HEK293 (cell line): ENCODE measurements around the gene BLOC1S1.

Source experiments
- CTCF ChIP-seq: fragments of 450-650 bp; formaldehyde crosslinking; IDR thresholded peaks from 2 replicates; pipeline ENCODE4 v1.5.1; 2016; ENCODE audit warnings: missing biosample characterization, missing genetic modification characterization
- GLI4 ChIP-seq: fragments of 450-650 bp; formaldehyde crosslinking; IDR thresholded peaks from 2 replicates; pipeline ENCODE4 v1.5.1; 2016; ENCODE audit warnings: missing biosample characterization, missing genetic modification characterization
- KLF10 ChIP-seq: fragments of 450-650 bp; IDR thresholded peaks from 2 replicates; pipeline ENCODE4 v1.5.1; 2018; ENCODE audit warnings: missing biosample characterization, mild to moderate bottlenecking, missing genetic modification characterization
- PRDM1 ChIP-seq: fragments of 450-650 bp; formaldehyde crosslinking; IDR thresholded peaks from 2 replicates; pipeline ENCODE4; 2016; ENCODE audit warnings: missing biosample characterization, missing genetic modification characterization
- ZNF112 ChIP-seq: fragments of 450-650 bp; formaldehyde crosslinking; IDR thresholded peaks from 2 replicates; pipeline ENCODE4 v1.5.0; 2017; ENCODE audit warnings: missing biosample characterization, missing genetic modification characterization
- ZNF114 ChIP-seq: fragments of 450-650 bp; formaldehyde crosslinking; IDR thresholded peaks from 2 replicates; pipeline ENCODE4 v1.5.0; 2017; ENCODE audit warnings: missing biosample characterization, missing genetic modification characterization
- ZNF148 ChIP-seq: fragments of 450-650 bp; formaldehyde crosslinking; IDR thresholded peaks from 2 replicates; pipeline ENCODE4 v1.5.0; 2017; ENCODE audit warnings: missing biosample characterization, missing genetic modification characterization, borderline replicate concordance
- ZNF514 ChIP-seq: fragments of 450-650 bp; formaldehyde crosslinking; IDR thresholded peaks from 2 replicates; pipeline ENCODE4 v1.5.1; 2016; ENCODE audit warnings: missing biosample characterization, missing genetic modification characterization
- ZNF530 ChIP-seq: fragments of 450-650 bp; formaldehyde crosslinking; IDR thresholded peaks from 2 replicates; pipeline ENCODE4 v1.5.1; 2016; ENCODE audit warnings: low read depth, missing biosample characterization, missing genetic modification characterization
- ZNF558 ChIP-seq: fragments of 450-650 bp; formaldehyde crosslinking; IDR thresholded peaks from 2 replicates; pipeline ENCODE4 v1.5.1; 2016; ENCODE audit warnings: missing biosample characterization, missing genetic modification characterization
- ZNF561 ChIP-seq: fragments of 450-650 bp; IDR thresholded peaks from 2 replicates; pipeline ENCODE4 v1.5.1; 2018; ENCODE audit warnings: missing biosample characterization, missing genetic modification characterization, borderline replicate concordance
- ZNF571 ChIP-seq: fragments of 450-650 bp; formaldehyde crosslinking; IDR thresholded peaks from 2 replicates; pipeline ENCODE4 v1.5.0; 2017; ENCODE audit warnings: missing biosample characterization, missing genetic modification characterization
- ZNF654 ChIP-seq: fragments of 450-650 bp; formaldehyde crosslinking; IDR thresholded peaks from 2 replicates; pipeline ENCODE4 v1.5.1; 2016; ENCODE audit warnings: low read depth, missing biosample characterization, missing genetic modification characterization
- ZNF658 ChIP-seq: fragments of 450-650 bp; formaldehyde crosslinking; IDR thresholded peaks from 2 replicates; pipeline ENCODE4; 2016; ENCODE audit warnings: missing biosample characterization, missing genetic modification characterization
- ZNF664 ChIP-seq: fragments of 450-650 bp; formaldehyde crosslinking; IDR thresholded peaks from 2 replicates; pipeline ENCODE4 v1.5.1; 2016; ENCODE audit warnings: missing biosample characterization, missing genetic modification characterization
- ZSCAN16 ChIP-seq: fragments of 450-650 bp; formaldehyde crosslinking; IDR thresholded peaks from 2 replicates; pipeline ENCODE4 v1.5.1; 2016; ENCODE audit warnings: missing biosample characterization, missing genetic modification characterization
- TF ChIP-seq, protein P1 (sequence below): fragments of 450-650 bp; formaldehyde crosslinking; IDR thresholded peaks from 2 replicates; pipeline ENCODE4 v1.5.1; 2016; ENCODE audit warnings: missing biosample characterization, missing genetic modification characterization
- TF ChIP-seq, protein P2 (sequence below): fragments of 450-650 bp; formaldehyde crosslinking; IDR thresholded peaks from 2 replicates; pipeline ENCODE4 v1.5.1; 2016; ENCODE audit warnings: missing biosample characterization, missing genetic modification characterization
- TF ChIP-seq, protein P3 (sequence below): fragments of 450-650 bp; formaldehyde crosslinking; IDR thresholded peaks from 2 replicates; pipeline ENCODE4 v1.5.1; 2016; ENCODE audit warnings: missing biosample characterization, missing genetic modification characterization, low read depth
- TF ChIP-seq, protein P4 (sequence below): fragments of 450-650 bp; formaldehyde crosslinking; IDR thresholded peaks from 2 replicates; pipeline ENCODE4 v1.5.1; 2017; ENCODE audit warnings: missing biosample characterization, missing genetic modification characterization

BLOC1S1 gene

GRCh38 chr12:55742719-55743405 lies 27.0 kb downstream of the BLOC1S1 start, which contains the start of gene GDF11 (continued):
- TF ChIP-seq ZNF148 (tag by site-specific recombination) (no peak), CTCF (tag by site-specific recombination) (peak; percentile 29; the same call in 1 of the 2 replicates), ZNF664 (tag by site-specific recombination) (no peak), ZNF561 (no peak), ZNF654 (tag by site-specific recombination) (no peak), ZNF114 (no peak), ZNF658 (tag by site-specific recombination) (no peak), ZNF530 (no peak), PRDM1 (tag by site-specific recombination) (peak; percentile 97), GLI4 (tag by site-specific recombination) (no peak), ZNF571 (tag by site-specific recombination) (no peak), ZSCAN16 (tag by site-specific recombination) (no peak), ZNF112 (tag by site-specific recombination) (no peak), ZNF558 (tag by site-specific recombination) (no peak), KLF10 (tag by site-specific recombination) (no peak), ZNF514 (tag by site-specific recombination) (no peak)
- TF ChIP-seq, protein P1, sequence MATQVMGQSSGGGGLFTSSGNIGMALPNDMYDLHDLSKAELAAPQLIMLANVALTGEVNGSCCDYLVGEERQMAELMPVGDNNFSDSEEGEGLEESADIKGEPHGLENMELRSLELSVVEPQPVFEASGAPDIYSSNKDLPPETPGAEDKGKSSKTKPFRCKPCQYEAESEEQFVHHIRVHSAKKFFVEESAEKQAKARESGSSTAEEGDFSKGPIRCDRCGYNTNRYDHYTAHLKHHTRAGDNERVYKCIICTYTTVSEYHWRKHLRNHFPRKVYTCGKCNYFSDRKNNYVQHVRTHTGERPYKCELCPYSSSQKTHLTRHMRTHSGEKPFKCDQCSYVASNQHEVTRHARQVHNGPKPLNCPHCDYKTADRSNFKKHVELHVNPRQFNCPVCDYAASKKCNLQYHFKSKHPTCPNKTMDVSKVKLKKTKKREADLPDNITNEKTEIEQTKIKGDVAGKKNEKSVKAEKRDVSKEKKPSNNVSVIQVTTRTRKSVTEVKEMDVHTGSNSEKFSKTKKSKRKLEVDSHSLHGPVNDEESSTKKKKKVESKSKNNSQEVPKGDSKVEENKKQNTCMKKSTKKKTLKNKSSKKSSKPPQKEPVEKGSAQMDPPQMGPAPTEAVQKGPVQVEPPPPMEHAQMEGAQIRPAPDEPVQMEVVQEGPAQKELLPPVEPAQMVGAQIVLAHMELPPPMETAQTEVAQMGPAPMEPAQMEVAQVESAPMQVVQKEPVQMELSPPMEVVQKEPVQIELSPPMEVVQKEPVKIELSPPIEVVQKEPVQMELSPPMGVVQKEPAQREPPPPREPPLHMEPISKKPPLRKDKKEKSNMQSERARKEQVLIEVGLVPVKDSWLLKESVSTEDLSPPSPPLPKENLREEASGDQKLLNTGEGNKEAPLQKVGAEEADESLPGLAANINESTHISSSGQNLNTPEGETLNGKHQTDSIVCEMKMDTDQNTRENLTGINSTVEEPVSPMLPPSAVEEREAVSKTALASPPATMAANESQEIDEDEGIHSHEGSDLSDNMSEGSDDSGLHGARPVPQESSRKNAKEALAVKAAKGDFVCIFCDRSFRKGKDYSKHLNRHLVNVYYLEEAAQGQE (tag by site-specific recombination) = no peak
- TF ChIP-seq, protein P2, sequence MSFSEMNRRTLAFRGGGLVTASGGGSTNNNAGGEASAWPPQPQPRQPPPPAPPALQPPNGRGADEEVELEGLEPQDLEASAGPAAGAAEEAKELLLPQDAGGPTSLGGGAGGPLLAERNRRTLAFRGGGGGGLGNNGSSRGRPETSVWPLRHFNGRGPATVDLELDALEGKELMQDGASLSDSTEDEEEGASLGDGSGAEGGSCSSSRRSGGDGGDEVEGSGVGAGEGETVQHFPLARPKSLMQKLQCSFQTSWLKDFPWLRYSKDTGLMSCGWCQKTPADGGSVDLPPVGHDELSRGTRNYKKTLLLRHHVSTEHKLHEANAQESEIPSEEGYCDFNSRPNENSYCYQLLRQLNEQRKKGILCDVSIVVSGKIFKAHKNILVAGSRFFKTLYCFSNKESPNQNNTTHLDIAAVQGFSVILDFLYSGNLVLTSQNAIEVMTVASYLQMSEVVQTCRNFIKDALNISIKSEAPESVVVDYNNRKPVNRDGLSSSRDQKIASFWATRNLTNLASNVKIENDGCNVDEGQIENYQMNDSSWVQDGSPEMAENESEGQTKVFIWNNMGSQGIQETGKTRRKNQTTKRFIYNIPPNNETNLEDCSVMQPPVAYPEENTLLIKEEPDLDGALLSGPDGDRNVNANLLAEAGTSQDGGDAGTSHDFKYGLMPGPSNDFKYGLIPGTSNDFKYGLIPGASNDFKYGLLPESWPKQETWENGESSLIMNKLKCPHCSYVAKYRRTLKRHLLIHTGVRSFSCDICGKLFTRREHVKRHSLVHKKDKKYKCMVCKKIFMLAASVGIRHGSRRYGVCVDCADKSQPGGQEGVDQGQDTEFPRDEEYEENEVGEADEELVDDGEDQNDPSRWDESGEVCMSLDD (tag by site-specific recombination) = peak; percentile 80
- TF ChIP-seq, protein P3, sequence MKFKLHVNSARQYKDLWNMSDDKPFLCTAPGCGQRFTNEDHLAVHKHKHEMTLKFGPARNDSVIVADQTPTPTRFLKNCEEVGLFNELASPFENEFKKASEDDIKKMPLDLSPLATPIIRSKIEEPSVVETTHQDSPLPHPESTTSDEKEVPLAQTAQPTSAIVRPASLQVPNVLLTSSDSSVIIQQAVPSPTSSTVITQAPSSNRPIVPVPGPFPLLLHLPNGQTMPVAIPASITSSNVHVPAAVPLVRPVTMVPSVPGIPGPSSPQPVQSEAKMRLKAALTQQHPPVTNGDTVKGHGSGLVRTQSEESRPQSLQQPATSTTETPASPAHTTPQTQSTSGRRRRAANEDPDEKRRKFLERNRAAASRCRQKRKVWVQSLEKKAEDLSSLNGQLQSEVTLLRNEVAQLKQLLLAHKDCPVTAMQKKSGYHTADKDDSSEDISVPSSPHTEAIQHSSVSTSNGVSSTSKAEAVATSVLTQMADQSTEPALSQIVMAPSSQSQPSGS = no peak
- TF ChIP-seq, protein P4, sequence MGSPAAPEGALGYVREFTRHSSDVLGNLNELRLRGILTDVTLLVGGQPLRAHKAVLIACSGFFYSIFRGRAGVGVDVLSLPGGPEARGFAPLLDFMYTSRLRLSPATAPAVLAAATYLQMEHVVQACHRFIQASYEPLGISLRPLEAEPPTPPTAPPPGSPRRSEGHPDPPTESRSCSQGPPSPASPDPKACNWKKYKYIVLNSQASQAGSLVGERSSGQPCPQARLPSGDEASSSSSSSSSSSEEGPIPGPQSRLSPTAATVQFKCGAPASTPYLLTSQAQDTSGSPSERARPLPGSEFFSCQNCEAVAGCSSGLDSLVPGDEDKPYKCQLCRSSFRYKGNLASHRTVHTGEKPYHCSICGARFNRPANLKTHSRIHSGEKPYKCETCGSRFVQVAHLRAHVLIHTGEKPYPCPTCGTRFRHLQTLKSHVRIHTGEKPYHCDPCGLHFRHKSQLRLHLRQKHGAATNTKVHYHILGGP (tag by site-specific recombination) = no peak
